ENCODE measurements around the gene UNC50.

DNA sequence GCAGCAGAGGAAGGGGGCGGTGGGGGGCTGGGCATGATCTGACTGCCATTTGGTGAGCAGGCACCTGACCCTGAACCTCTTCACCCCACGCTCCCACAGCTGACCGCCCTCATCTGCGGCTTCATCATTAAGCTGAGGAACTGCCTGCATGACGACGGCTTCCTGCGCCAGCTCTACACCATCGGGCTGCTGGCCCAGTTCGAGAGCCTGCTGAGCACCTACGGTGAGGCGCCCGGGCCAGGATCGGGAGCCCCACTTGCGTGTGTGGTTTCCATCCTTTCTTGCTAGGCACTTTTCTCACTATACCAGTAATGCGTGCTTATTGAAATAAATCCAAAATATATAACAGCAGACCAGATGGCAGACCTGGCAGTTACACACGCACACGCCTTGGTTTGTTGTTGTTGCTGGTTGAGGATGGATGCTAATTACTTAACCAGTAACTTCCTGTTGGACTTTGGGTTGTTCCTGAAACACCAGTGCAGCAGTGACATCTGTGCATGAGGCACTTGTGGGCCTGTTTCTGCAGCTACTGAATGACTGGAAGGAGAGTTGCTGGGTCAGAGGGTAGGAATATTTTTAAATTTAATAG is 43.8 kb upstream of the UNC50 start:
- TF ChIP-seq, protein P1, sequence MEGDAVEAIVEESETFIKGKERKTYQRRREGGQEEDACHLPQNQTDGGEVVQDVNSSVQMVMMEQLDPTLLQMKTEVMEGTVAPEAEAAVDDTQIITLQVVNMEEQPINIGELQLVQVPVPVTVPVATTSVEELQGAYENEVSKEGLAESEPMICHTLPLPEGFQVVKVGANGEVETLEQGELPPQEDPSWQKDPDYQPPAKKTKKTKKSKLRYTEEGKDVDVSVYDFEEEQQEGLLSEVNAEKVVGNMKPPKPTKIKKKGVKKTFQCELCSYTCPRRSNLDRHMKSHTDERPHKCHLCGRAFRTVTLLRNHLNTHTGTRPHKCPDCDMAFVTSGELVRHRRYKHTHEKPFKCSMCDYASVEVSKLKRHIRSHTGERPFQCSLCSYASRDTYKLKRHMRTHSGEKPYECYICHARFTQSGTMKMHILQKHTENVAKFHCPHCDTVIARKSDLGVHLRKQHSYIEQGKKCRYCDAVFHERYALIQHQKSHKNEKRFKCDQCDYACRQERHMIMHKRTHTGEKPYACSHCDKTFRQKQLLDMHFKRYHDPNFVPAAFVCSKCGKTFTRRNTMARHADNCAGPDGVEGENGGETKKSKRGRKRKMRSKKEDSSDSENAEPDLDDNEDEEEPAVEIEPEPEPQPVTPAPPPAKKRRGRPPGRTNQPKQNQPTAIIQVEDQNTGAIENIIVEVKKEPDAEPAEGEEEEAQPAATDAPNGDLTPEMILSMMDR (IDR thresholded peaks at IDR 0.05): no peak
- TF ChIP-seq POLR2A (IDR thresholded peaks at IDR 0.05) (no peak), POLR2AphosphoS5 (IDR thresholded peaks at IDR 0.05) (no peak), EP300 (IDR thresholded peaks at IDR 0.05) (no peak)
